AG20443 (cell line): ENCODE measurements around the gene SLC27A3.
A peak's percentile ranks its signal among the peaks of the same experiment; 100 is the strongest.

Source experiments
- DNase-seq: peaks from one replicate; pipeline ENCODE4 v3.0.0; 2012; ENCODE audit warnings: low spot score, mixed read lengths

SLC27A3 gene

DNA sequence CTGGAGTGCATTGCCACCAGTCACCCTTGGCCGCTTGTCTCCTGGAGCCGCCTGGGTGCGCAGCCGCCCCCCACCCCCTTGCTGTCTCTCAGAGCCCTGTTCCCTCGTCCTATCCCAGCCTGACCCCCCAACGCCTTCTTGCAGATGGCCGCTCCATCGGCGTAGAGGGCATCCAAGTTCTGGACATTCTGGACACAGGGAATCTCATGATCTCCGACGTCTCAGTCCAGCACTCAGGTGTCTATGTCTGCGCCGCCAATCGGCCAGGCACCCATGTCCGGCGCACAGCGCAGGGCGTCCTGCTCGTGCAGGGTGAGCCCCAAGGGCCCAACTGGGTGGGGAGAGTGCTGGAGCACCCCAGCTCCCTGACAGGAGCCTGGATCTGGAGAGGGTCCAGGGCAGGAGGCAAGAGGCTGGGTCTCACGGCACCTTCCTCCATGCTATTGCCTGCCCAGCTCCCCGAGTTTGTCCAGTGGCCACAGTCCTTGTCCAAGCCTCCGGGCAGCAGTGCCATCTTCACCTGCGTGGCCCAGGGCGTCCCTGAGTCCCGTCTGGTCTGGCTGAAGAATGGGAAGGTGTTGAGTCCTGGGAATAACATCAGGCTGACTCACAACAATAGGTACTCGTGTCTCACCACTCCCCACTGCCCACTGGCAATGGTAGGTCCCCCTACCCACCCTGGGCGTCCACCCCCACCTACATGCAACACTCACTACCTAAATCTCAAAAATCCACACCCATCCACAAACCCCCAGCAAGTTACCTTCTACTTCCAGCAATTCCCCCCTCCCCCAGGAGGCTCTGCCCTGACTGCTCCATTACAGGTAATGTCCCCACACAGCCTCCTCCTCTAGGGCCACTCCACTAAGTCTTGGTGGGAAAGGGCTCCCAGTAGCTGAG lies 24.6 kb downstream of the SLC27A3 start:
- no peak for DNase-seq

DNA sequence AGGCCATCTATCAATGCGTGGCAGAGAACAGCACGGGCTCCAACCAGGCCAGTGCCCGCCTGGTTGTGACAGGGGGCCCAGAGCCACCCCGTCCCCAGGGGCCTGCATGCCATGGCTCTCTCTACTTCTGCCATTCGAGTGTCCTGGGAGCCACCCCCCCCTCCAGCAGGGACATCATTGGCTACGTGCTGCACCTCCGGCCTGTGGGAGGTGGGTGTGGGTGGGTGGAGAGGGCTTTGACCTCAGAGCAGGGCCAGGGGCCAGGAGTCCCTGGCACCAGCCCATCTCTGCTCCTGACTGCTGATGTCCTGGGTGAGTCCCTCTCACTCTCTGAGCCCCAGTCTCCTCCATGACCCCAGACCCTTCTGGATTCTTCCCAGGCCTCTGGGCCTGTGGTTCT lies 25.3 kb downstream of the SLC27A3 start:
- no peak for DNase-seq

DNA sequence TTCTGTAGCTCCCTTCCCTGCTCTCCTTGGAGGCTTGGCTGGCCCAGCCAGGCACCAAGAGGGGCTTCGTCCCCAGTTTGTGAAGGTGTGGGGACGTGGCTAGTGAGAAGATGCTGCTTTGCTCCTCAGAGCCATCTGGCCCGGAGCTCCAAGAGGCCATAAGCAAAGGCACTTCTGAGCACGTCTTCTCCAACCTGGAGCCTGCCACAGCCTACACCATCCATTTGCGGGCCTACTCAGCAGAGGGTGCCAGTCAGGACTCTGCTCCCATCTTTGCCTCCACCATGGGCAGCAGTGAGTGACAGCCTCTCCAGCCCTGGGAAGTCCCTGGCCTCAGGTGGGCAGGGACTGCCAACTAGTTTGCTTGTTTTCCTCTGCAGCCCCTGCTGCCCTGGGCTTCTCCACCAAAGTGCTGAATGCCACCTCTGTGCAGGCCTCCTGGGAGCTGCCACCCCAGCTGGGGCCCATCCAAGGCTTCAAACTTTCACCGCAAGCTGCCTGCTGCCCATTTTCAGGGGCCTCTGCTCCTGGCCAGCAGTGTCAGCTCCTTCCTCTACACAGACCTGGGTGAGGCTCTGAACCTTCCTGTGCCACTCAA lies 25.9 kb downstream of the SLC27A3 start:
- DNase-seq = no peak

DNA sequence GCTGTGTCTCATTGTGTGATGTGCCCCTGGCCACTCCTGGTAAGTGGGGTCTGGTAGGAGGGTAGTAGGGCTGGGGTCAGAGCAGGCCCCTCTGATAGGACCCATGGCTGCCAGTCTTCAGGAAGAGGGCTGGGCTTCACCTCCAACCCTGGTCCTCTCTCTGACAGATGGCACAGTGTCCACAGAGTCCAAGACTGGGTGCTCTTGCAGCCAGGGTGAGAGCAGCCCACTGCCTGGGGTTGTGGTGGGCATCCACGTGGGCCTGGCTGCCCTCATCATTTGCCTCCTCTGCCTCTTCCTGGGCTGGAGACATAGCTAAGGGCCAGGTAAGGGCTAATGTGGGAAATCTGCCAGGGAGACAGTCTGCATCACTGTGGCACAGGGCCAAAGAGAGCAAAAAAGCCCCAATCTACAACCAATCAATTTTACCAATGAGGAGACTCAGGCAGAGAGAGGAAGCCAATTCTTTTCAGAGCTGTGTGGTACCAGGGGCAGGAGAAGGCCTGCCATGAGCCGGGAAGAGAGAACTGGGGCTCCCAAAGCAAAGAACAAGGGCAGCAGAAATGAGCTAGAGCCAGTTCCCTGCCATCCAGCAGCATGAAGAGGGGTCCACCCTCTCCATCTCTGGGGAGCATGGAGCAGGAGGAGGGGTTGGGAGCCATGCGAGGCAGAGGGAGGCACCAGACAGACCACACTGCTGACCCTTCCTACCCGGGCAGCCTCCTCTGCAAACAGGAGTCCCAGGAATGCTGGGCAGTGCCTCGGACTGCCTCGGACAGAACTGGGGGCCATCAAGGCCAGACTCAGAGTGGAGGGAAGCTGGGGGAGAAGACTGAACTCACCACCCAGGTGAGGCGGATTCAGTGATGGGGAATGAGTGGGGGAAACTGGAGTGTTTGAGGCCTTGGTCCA lies 26.8 kb downstream of the SLC27A3 start:
- DNase-seq = no peak

DNA sequence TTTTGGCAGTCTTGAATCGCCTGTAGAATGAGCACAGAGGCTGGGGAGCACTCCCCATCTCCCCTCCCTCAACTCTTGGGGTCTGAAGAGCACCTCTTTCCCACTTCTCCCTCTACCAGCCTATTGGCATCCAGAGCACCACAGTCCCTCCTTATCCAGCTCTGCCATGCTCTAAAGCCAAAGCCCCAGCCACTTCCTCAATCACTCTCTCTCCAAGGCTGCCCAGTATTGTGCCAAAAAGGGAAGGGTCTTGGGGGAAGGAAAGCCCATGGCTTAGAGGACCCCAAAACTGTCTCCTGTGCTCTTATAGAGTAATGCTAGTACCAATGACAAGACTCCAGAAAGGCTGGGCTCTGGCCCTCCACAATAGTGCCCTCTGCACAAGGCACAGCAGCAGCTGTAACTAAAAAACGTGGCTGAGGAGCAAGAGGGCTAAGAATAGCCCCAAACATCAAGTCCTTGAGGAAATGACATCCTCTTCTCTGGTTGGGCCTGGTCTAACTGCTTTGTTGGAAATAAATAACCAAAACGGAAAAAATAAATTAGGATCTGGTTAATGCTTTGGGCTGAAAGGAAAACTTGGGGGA lies 28.4 kb downstream of the SLC27A3 start:
- DNase-seq = no peak

DNA sequence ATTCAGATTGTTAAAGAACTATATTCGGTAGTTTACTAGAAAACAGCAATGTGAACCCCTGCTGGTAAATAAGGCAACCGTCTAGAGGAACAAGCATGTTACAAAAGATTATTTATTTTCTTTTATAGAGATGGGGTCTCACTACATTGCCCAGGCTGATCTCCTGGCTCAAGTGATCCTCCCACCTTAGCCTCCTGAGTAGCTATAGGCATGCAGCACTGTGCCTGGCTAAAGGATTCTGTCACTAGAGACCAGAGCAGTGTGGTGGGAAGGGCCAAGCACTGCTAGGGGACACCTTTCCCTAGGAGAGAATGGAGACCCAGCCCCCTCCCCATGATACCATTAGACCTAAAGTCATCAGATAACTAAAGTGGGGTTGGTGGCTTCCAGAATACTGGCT lies 28.9 kb downstream of the SLC27A3 start:
- DNase-seq = no peak

DNA sequence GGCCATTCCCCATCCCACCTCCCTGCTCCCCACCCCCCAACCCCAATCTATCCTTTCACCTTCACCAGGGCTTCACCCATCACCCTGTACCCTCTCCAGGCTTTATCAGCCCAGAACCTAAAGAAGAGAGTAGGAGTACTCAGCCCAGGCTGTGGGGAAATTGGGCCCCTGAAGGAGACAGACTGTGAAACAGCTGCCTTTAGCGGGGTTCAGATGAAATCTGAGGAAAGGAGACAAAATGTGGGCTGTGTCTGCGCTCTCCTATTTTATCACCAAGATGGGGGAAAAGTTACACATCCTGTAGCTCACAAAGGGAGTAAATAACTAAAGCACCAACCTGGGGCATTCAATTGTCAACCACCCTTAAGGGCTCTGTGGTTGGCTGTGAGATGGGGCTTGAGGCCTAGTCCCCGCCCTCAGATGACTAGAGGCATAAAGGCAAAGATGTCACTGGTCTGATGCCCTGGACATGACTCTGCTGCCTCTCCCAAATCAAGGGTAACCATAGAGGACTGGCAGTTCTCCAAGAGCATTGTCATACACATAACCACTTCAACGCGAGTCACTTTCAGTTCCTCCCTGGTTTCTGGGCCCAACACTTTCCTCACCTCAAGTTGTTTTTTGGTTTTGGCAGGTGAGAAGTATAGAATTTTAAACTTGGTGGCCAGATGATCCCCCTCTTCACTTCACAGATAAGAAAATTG lies 30.0 kb downstream of the SLC27A3 start:
- DNase-seq = peak; percentile 88

DNA sequence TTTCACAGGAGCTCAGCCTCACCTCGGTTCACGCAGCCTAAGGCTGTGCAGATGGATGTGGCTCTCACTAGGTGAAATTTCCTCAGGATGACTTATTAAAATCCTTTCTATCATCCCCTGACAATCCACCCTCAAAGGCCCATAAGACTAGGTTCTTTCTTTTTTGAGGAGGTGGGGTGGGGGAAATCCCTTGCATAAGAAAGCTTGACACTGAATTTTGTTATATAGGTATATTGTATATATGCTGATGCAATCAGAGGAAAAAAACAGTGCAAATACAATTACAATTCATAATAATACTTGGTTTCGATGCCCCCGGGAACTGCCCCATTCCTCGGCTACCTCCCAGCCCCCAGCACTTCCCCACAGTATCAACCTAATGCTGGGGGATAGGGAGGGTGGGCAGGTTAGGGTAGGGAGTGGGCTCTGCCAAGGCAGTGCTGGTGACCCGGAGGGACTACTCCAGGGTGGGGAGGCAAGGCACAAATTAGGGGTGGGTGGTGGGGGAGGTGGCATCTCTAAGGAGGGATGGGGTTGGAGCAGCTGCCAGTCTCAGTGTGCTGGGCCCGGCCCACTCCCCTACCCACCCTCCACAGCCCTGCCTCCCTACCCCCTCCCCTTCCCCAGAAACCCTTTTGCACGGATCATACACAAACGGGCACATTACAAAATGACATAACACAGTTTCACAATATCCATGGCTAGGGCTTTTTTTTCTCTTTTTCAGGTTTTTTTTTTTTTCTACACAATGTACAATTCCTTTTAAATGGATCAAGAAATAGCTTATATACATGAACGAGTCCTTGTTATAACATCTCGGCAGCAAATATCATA lies 30.9 kb downstream of the SLC27A3 start:
- DNase-seq = no peak

DNA sequence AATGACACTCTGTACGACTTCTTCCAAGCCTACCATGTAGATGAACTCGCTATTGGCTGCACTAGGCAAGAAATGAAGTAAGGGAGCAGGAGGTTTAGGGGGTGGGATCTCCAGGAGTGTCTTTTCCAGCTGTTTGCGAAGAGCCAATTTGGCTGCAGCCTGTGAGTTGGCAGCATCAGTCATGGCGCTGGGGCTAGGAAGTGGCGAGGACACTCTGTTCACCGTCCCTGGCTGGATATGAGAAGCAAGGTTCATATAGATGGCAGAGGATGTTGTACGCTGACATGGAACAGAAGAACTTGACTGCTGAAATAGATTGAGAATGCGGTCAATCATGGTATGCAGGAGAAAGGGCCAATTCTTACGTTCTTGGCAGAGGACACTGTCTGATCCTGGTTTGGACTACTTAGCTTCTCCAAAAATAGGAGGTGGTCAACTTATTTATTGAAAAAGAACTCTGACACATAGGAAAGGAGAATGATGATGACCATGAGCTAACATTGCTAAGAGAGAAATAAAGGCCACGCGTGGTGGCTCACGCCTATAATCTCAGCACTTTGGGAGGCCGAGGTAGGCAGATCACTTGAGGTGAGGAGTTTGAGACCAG lies 41.2 kb downstream of the SLC27A3 start:
- DNase-seq = no peak

DNA sequence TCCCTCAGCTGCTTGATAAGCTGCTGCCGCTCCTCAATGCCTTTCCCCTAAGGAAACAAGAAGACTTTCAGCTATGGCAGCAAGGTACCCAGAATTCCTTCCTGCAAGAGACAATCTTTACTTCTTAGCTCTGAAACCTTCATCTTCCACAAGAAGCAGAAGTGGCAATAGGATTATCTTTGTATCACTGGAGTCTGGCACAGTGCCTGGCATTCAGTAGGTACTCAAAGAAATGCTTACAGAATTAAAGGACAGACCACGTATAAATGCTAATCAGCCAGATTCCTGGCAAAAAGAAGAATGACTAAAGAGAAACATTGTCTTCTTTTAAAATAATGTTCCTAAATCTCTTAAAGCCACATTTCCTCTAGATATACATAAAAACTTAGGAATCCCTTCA lies 43.7 kb downstream of the SLC27A3 start:
- no peak for DNase-seq

DNA sequence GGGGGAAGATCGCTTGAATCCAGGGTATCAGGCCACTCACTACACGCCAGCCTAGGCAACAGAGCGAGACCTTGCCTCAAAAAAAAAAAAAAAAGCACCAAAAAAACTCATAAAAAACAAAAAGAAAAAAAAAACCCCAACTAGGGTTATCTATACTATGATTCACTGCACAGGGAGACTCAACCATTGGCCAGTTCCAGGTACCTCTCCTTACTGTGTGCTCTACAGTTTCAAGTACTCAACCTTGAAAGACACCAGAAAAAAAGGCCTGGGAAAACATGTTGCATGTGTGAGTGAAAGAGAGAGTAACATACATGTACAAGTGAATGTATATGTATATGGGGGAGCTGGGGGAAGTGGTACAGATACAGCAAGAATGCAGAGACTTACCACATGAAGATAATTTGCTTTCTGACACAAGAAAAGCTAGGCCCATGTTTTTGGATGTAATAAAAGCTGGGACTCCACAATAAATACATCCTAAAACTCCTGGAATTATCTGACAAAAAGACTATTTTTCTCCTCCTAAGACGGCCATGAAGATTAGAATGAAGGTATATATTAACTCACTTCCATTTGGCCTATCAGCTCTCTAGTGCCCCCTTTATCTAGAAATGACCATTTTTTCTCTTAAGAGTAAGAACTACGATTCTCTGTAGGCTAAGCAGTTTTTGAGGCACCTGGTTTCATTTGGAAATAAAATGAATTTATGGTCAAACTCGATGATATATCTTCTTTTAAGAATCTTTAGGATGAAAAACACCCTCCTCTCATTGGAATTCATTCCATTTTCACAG lies 52.2 kb downstream of the SLC27A3 start:
- DNase-seq = no peak
